ENCODE results near the gene ELF4. TPM values are rescaled to one million over a fixed set of nuclear protein-coding genes. Genes with fewer than 3 reads are reported as not detected.

ELF4 gene
- total and polyA plus RNA-seq, 2 experiments from 2014 or later: 13.6 to 21.1 TPM

DNA sequence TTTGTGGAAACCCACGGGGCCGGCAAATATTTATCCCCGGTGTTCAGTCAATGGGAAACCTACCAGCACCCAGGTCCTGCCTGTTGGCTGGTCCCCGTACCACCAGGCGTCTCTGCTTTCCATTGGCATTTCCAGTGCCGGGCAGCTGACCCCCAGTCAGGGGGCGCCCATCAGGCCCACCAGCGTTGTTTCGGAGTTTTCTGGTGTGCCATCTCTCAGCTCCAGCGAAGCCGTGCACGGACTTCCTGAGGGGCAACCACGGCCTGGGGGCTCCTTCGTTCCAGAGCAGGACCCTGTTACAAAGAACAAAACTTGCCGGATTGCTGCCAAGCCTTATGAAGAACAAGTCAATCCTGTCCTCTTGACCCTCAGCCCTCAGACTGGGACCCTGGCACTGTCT is 95.1 kb downstream of the ELF4 start:
- no peak overlapping the region for H3K4me3 ChIP-seq
- no peak for DNase-seq (ENCODE audit: low spot score)
- no peaks in the 10 kb centered on the region for H3K9me2 ChIP-seq (replicated peaks; ENCODE audit: insufficient read depth)
- H3K27me3 ChIP-seq: no peaks in the 10 kb centered on the region
- H3K36me3 ChIP-seq (replicated peaks; ENCODE audit: insufficient read depth, low read depth): no peaks in the 10 kb centered on the region
- peaks cover 4% of the 10 kb centered on the region for H4K20me1 ChIP-seq (ENCODE audit: insufficient read depth, poor library complexity, severe bottlenecking)
- H3K9me3 ChIP-seq (ENCODE audit: low read depth): no peaks in the 10 kb centered on the region
- 96% methylated on average over 15 of the region's 15 CpGs for WGBS (ENCODE audit: low lambda C conversion rate, missing lambda C conversion rate)
- no peak for TF ChIP-seq EZH2phosphoT487 (IDR thresholded peaks at IDR 0.05; ENCODE audit: low read depth, severe bottlenecking, unreplicated experiment)
- no peak for TF ChIP-seq EZH2 (IDR thresholded peaks at IDR 0.05; ENCODE audit: borderline replicate concordance)
- TF ChIP-seq, protein P1, sequence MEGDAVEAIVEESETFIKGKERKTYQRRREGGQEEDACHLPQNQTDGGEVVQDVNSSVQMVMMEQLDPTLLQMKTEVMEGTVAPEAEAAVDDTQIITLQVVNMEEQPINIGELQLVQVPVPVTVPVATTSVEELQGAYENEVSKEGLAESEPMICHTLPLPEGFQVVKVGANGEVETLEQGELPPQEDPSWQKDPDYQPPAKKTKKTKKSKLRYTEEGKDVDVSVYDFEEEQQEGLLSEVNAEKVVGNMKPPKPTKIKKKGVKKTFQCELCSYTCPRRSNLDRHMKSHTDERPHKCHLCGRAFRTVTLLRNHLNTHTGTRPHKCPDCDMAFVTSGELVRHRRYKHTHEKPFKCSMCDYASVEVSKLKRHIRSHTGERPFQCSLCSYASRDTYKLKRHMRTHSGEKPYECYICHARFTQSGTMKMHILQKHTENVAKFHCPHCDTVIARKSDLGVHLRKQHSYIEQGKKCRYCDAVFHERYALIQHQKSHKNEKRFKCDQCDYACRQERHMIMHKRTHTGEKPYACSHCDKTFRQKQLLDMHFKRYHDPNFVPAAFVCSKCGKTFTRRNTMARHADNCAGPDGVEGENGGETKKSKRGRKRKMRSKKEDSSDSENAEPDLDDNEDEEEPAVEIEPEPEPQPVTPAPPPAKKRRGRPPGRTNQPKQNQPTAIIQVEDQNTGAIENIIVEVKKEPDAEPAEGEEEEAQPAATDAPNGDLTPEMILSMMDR (IDR thresholded peaks at IDR 0.05; ENCODE audit: poor library complexity): no peak
- H3K27ac ChIP-seq: no peak overlapping the region
- no peak overlapping the region for H3K4me2 ChIP-seq
- no peak overlapping the region for H2AFZ ChIP-seq
- H3K4me1 ChIP-seq (ENCODE audit: insufficient read depth): no peaks in the 10 kb centered on the region
- no peaks in the 10 kb centered on the region for H3K79me2 ChIP-seq

Other genes starting within 250 kb of the ELF4 start
- 11.4 and 13.1 TPM in 2 replicates for gene UTP14A, start 204.3 kb downstream of the ELF4 start, total RNA-seq
- gene UTP14A, start 204.3 kb downstream of the ELF4 start, polyA plus RNA-seq: 8.7 and 10.5 TPM in 2 replicates
- 3.0 and 3.4 TPM in 2 replicates for gene BCORL1, start 127.9 kb downstream of the ELF4 start, total RNA-seq
- 8.0 and 9.2 TPM in 2 replicates for gene BCORL1, start 127.9 kb downstream of the ELF4 start, polyA plus RNA-seq
- 54.9 and 60.0 TPM in 2 replicates for gene AIFM1, start 55.3 kb upstream of the ELF4 start, total RNA-seq
- gene AIFM1, start 55.3 kb upstream of the ELF4 start, polyA plus RNA-seq: 65.2 and 70.8 TPM in 2 replicates
- 2.8 and 3.0 TPM in 2 replicates for gene RAB33A, start 61.5 kb upstream of the ELF4 start, total RNA-seq
- gene RAB33A, start 61.5 kb upstream of the ELF4 start, polyA plus RNA-seq: 7.7 and 11.2 TPM in 2 replicates
- gene ZNF280C, start 158.4 kb upstream of the ELF4 start, total RNA-seq: 7.3 and 8.5 TPM in 2 replicates
- 2.7 and 3.2 TPM in 2 replicates for gene ZNF280C, start 158.4 kb upstream of the ELF4 start, polyA plus RNA-seq
- gene SLC25A14, start 229.4 kb upstream of the ELF4 start, total RNA-seq: 12.0 and 16.0 TPM in 2 replicates
- gene SLC25A14, start 229.4 kb upstream of the ELF4 start, polyA plus RNA-seq: 18.9 and 25.9 TPM in 2 replicates

Measured in hepatocyte (in vitro differentiated cells).